ENCODE results near the gene NDUFV2. TPM values are rescaled to one million over a fixed set of nuclear protein-coding genes. Genes with fewer than 3 reads are reported as not detected.

The NDUFV2 gene
- total and polyA plus RNA-seq, 8 donors = 69.4 to 283 (median 218) TPM

DNA sequence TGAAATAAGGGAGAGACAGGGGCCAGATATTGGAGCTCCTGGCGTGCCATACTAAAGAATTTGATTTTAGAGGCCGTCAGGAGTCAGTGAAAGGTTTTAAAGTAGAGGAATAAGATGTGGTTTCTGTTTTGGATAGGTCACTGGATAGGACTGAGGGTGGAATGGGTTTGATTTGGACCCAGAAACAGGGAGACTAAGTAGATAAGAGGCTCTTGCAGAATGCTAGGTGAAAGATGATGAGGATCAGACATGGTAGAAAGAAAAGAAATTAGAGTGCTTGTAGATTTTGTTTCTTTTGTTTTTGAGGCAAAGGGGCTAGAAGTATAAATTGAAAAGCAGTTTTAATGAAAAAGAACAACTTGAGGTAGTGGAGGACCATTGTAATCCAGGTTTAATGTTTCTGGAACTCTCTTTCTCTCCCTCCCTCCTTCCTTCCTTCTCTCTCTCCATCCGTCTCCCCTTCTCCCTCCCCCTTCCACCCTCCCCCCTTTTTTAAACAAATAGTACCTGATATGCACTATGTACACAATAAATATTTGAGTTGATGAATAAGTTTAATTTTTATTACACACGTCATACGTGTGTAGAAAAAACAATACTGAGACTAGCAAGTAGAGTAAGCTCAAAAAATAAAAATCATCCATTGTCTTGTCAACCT is 1.9 kb downstream of the NDUFV2 start:
- TF ChIP-seq POLR2AphosphoS5 (IDR thresholded peaks at IDR 0.05) (no peak), EP300 (IDR thresholded peaks at IDR 0.05) (no peak), POLR2A (IDR thresholded peaks at IDR 0.05) (no peak)
- TF ChIP-seq, protein P1, sequence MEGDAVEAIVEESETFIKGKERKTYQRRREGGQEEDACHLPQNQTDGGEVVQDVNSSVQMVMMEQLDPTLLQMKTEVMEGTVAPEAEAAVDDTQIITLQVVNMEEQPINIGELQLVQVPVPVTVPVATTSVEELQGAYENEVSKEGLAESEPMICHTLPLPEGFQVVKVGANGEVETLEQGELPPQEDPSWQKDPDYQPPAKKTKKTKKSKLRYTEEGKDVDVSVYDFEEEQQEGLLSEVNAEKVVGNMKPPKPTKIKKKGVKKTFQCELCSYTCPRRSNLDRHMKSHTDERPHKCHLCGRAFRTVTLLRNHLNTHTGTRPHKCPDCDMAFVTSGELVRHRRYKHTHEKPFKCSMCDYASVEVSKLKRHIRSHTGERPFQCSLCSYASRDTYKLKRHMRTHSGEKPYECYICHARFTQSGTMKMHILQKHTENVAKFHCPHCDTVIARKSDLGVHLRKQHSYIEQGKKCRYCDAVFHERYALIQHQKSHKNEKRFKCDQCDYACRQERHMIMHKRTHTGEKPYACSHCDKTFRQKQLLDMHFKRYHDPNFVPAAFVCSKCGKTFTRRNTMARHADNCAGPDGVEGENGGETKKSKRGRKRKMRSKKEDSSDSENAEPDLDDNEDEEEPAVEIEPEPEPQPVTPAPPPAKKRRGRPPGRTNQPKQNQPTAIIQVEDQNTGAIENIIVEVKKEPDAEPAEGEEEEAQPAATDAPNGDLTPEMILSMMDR (IDR thresholded peaks at IDR 0.05) = no peak
- Histone ChIP-seq H3K4me3 (peak overlapping the region; percentile 62 to 72 (median 66)), H3K9me3 (no peaks in the 10 kb centered on the region), H3K27me3 (no peaks in the 10 kb centered on the region), H3K36me3 (no peaks in the 10 kb centered on the region), H3K27ac (peak overlapping the region in 4 of 5 donors; percentile 97 to 98 (median 97)), H3K4me1 (peaks cover 48 to 75% (median 62%) of the 10 kb centered on the region in 4 donors)
- intact Hi-C loops (cut with DNase I; ENCODE audit: low total_unique reads) = no loop called here
- 5 to 12% (median 9%) methylated on average over 5 of the region's 5 CpGs for WGBS, 5 donors
- no peak for DNase-seq

DNA sequence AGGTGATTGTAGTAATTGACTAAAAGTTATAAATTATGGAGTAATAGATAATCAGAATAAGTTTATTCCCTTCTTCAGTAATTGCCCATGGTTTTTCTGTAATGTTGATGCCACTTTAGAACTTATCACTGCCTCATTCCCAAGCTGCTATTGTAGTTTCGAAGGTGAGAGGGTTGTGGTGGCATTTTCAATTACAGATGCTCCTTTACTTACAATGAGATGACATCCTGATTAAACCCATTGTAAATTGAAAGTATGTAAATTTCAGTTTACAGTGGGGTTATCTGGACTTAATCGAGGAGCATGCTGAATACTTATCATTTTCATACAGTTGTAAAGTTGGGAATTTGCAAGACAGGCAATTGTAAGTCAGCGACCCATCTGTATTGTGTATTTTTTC is 2.9 kb downstream of the NDUFV2 start:
- Histone ChIP-seq H3K36me3 (no peaks in the 10 kb centered on the region), H3K27me3 (no peaks in the 10 kb centered on the region), H3K4me1 (peaks cover 56 to 85% (median 71%) of the 10 kb centered on the region in 4 donors), H3K4me3 (peak overlapping the region; percentile 62 to 72 (median 66)), H3K27ac (peak overlapping the region in 4 of 5 donors; percentile 14 to 98 (median 97)), H3K9me3 (no peaks in the 10 kb centered on the region)
- TF ChIP-seq, protein P1 (IDR thresholded peaks at IDR 0.05) = no peak
- no peak for TF ChIP-seq POLR2A (IDR thresholded peaks at IDR 0.05)
- TF ChIP-seq POLR2AphosphoS5 (IDR thresholded peaks at IDR 0.05) = no peak
- no peak for TF ChIP-seq EP300 (IDR thresholded peaks at IDR 0.05)
- intact Hi-C loops (cut with DNase I; ENCODE audit: low total_unique reads) = no loop called here
- 29 to 39% (median 36%) methylated on average over 3 of the region's 3 CpGs for WGBS, 5 donors
- no peak for DNase-seq

DNA sequence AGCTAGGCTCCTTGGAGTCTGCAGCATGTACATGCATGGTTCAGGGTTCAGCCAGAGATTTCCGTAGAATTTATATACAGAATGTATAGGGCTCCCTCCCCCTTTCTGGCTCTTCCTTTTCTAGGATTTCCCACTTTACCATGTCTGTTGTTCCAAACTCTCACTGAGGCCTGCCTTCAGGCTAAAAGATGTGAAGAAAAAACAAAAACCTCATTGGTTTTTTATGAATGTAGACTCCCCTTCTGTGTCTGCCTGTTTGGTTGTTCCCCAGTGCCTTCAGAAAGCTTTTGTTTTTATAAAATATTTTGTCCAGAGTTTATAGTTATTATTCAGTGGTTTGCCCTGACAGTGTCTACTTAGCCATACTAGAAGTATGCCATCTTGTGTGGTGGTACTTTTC is 3.6 kb downstream of the NDUFV2 start:
- intact Hi-C loops (cut with DNase I; ENCODE audit: low total_unique reads) = no loop called here
- WGBS, 5 donors = 17 to 43% (median 35%) methylated on average over 1 of the region's 1 CpG
- Histone ChIP-seq H3K27ac (peak overlapping the region in 4 of 5 donors; percentile 9 to 98 (median 97)), H3K4me1 (peaks cover 62 to 85% (median 74%) of the 10 kb centered on the region in 4 donors), H3K27me3 (no peaks in the 10 kb centered on the region), H3K4me3 (peak overlapping the region in 2 of 4 donors; percentile 62 to 65), H3K9me3 (no peaks in the 10 kb centered on the region), H3K36me3 (no peaks in the 10 kb centered on the region)
- TF ChIP-seq POLR2A (IDR thresholded peaks at IDR 0.05) = no peak
- TF ChIP-seq POLR2AphosphoS5 (IDR thresholded peaks at IDR 0.05) = no peak
- TF ChIP-seq EP300 (IDR thresholded peaks at IDR 0.05) = no peak
- TF ChIP-seq, protein P1 (IDR thresholded peaks at IDR 0.05) = no peak
- no peak for DNase-seq

DNA sequence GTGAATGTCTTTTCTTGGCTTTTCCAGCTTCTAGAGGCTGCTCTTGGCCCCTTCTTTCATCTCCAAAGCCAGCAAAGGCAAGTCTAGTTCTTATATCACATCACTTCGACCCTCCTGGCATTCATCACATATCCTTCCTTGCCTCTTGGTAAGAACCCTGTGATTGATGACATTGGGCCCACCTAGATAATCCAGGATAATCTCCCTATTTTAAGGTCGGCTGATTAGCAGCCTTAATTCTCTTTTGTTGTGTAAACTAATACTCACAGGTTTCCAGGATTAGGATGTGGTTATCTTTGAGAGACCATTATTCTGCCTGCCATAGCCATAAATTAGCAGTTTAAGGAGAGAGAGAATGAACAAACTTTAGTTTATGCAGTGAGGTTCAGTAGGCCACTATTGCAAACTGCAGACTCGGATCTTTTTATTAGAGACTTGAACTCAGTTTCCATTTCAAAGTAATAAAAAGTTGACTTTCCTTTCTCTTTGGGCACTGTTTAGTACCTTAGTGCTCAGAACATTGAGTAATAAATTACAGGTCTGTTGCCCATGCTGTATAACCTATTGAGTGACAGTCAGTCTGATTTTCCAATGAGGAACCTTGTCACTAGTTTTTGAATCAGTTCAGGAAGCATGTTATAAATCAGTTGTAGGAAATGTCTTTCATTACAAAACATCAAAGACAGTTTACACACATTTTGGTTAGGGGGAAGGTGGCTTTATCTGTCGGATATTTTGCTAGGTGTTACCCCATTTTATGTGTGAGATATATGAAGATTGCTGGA is 4.5 kb downstream of the NDUFV2 start:
- H3K27ac ChIP-seq = peak overlapping the region in 3 of 5 donors; percentile 51 to 97 (median 97)
- 11 to 23% (median 18%) methylated on average over 4 of the region's 4 CpGs for WGBS, 5 donors
- no peak for DNase-seq
- TF ChIP-seq POLR2AphosphoS5 (IDR thresholded peaks at IDR 0.05) (no peak), POLR2A (IDR thresholded peaks at IDR 0.05) (no peak), EP300 (IDR thresholded peaks at IDR 0.05) (no peak)
- TF ChIP-seq, protein P1 (IDR thresholded peaks at IDR 0.05) = no peak
- intact Hi-C loops (cut with DNase I; ENCODE audit: low total_unique reads) = no loop called here
- no peaks in the 10 kb centered on the region for H3K27me3 ChIP-seq
- no peaks in the 10 kb centered on the region for H3K9me3 ChIP-seq
- peaks cover 65 to 87% (median 76%) of the 10 kb centered on the region in 4 donors for H3K4me1 ChIP-seq
- H3K4me3 ChIP-seq = peak overlapping the region in 1 of 4 donors; percentile 65
- no peaks in the 10 kb centered on the region for H3K36me3 ChIP-seq

Measured in stomach (tissue), 9 donors.